Measurements from ENCODE around the gene CENPT. TPM values are rescaled to one million over a fixed set of nuclear protein-coding genes. Genes with fewer than 3 reads are reported as not detected.
A peak's percentile ranks its signal among the peaks of the same experiment; 100 is the strongest.

The CENPT gene
- total and polyA plus RNA-seq, 2 of the 8 experiments (the other 6 are each of a cell fraction or from before 2014, with no cell fraction given) = 42.4 to 53.4 TPM

DNA sequence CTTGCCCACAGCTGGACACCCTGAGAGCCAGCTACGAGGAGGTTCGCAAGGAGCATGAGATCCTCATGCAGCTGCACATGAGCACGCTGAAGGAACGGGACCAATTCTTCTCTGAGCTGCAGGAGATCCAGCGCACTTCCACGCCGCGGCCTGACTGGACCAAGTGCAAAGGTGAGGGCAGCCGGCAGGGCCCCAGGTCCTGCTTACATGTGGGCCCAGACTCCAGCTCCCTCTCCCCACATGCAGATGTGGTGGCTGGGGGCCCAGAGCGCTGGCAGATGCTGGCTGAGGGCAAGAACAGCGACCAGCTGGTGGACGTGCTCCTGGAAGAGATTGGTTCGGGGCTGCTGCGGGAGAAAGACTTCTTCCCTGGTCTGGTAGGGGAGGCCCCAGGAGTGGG lies 21.6 kb downstream of the CENPT start:
- H2BK5ac ChIP-seq (ENCODE audit: low read depth, low read length) = no peak overlapping the region; the same call in 1 of the 2 replicates
- no peak overlapping the region for H2AK5ac ChIP-seq (ENCODE audit: low read depth, low read length)
- no peak overlapping the region for H3K18ac ChIP-seq (ENCODE audit: extremely low read depth, low read length)
- no peak overlapping the region for H3K56ac ChIP-seq (replicated peaks; ENCODE audit: insufficient read length, low read depth, low read length)
- H3K23me2 ChIP-seq (ENCODE audit: low read depth, low read length) = no peaks in the 10 kb centered on the region
- H3K27me3 ChIP-seq (replicated peaks in 1 of 4; ENCODE audit: control insufficient read depth in 3 of 4, extremely low read depth in 1 of 4, insufficient read depth in 3 of 4, low read length in 3 of 4) = no peaks in the 10 kb centered on the region; a peak in 1 of 7 replicates
- H3K4me3 ChIP-seq (ENCODE audit: extremely low read depth in 1 of 4, insufficient read depth in 2 of 4, low read depth in 3 of 4, low read length in 4 of 4) = no peak overlapping the region
- H2BK15ac ChIP-seq (ENCODE audit: low read length) = no peak overlapping the region
- no peak overlapping the region for H3K4me2 ChIP-seq (ENCODE audit: insufficient read depth in 1 of 2, low read depth in 2 of 2, low read length in 2 of 2)
- POLR2A ChIA-PET (ENCODE audit: partially characterized antibody) = interaction anchor here (0.7 to 3.2 kb wide), 5 partner anchors 8 to 19 kb away, joined by 3 to 15 read pairs (median 4); no protein-coding TSS in a partner anchor
- peaks cover 9 to 25% (median 13%) of the 10 kb centered on the region in 4 experiments for H3K36me3 ChIP-seq (ENCODE audit: control insufficient read depth in 2 of 4, insufficient read depth in 4 of 4, low read length in 3 of 4)
- no peak overlapping the region for H2BK120ac ChIP-seq (replicated peaks; ENCODE audit: low read depth, low read length)
- FAIRE-seq = no peak
- no peaks in the 10 kb centered on the region for H3K79me2 ChIP-seq (ENCODE audit: control insufficient read depth in 1 of 2, insufficient read depth in 2 of 2, low read length in 2 of 2)
- no peaks in the 10 kb centered on the region for H3K9me3 ChIP-seq (ENCODE audit: insufficient read depth in 2 of 2, low read depth in 1 of 2, low read length in 1 of 2)
- H3K14ac ChIP-seq (ENCODE audit: insufficient read length) = no peak overlapping the region
- H4K5ac ChIP-seq (ENCODE audit: insufficient read length, low read depth, low read length) = no peak overlapping the region
- CTCF ChIA-PET (ENCODE audit: partially characterized antibody) = interaction anchor here (0.6 to 11.6 kb wide), 8 partner anchors 11 to 371 kb away, joined by 3 to 100 read pairs (median 4); partner anchors contain the start of gene NUTF2
- H2AFZ ChIP-seq (ENCODE audit: low read length) = no peak overlapping the region
- no peak overlapping the region for H3K4ac ChIP-seq (replicated peaks; ENCODE audit: insufficient read length, low read depth, low read length)
- H3K79me1 ChIP-seq (ENCODE audit: low read depth, low read length) = no peaks in the 10 kb centered on the region; the same call in 1 of the 2 replicates
- H2BK12ac ChIP-seq (ENCODE audit: low read depth, low read length) = no peak overlapping the region
- no peak overlapping the region for H3K9ac ChIP-seq (replicated peaks in 1 of 4; ENCODE audit: extremely low read depth in 1 of 4, low read depth in 3 of 4, low read length in 3 of 4)
- peaks cover 0 to 2% (median 0%) of the 10 kb centered on the region in 4 experiments; a peak in 3 of 7 replicates for H3K4me1 ChIP-seq (replicated peaks in 1 of 4; ENCODE audit: control insufficient read depth in 3 of 4, insufficient read depth in 4 of 4, low read length in 3 of 4)
- DNase-seq (ENCODE audit: low read depth in 1 of 2, low spot score in 2 of 2) = no peak
- 0 out of 2 replicates have a peak overlapping the region, but pooled peaks have one; percentile 72 for H2BK20ac ChIP-seq (ENCODE audit: low read length)
- WGBS, 2 experiments (ENCODE audit: extremely low coverage in 1 of 2, insufficient coverage in 1 of 2, insufficient read length in 1 of 2, insufficient replicate concordance in 2 of 2, low coverage in 1 of 2, low lambda C conversion rate in 2 of 2, missing lambda C conversion rate in 1 of 2) = 91% methylated on average over 12 of the region's 14 CpGs; no CpG with 5 or more reads in 1 of the 2 experiments
- H4K91ac ChIP-seq (replicated peaks; ENCODE audit: insufficient read length, low read length) = no peak overlapping the region
- H4K20me1 ChIP-seq (replicated peaks in 1 of 2; ENCODE audit: control insufficient read depth in 1 of 2, insufficient read depth in 2 of 2, low read length in 2 of 2) = peaks cover 3 to 4% of the 10 kb centered on the region in 2 experiments
- no peak overlapping the region for H3K23ac ChIP-seq (ENCODE audit: insufficient read length)
- H3K27ac ChIP-seq (ENCODE audit: low read depth, low read length) = no peak overlapping the region
- H4K8ac ChIP-seq (ENCODE audit: extremely low read depth, insufficient read depth, low read length) = no peak overlapping the region
- TF ChIP-seq NRF1 (IDR thresholded peaks at IDR 0.05; ENCODE audit: low read depth, low read length) = no peak
- TF ChIP-seq KDM1A (IDR thresholded peaks at IDR 0.05; ENCODE audit: borderline replicate concordance, low read length) = no peak
- TF ChIP-seq TEAD4 (IDR thresholded peaks at IDR 0.05; ENCODE audit: low read depth, low read length) = no peak
- TF ChIP-seq, protein P1, sequence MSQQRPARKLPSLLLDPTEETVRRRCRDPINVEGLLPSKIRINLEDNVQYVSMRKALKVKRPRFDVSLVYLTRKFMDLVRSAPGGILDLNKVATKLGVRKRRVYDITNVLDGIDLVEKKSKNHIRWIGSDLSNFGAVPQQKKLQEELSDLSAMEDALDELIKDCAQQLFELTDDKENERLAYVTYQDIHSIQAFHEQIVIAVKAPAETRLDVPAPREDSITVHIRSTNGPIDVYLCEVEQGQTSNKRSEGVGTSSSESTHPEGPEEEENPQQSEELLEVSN (IDR thresholded peaks at IDR 0.05) = no peak
- no peak for TF ChIP-seq FOSL1 (IDR thresholded peaks at IDR 0.05; ENCODE audit: insufficient read depth, low read depth, low read length)
- no peak for TF ChIP-seq TAF7 (optimal IDR thresholded peaks at IDR 0.05; ENCODE audit: borderline replicate concordance, low read depth, low read length)
- TF ChIP-seq HDAC6 (IDR thresholded peaks at IDR 0.05; ENCODE audit: low read depth, low read length) = no peak
- no peak for TF ChIP-seq SP4 (IDR thresholded peaks at IDR 0.05; ENCODE audit: low read length)
- TF ChIP-seq KDM5A (IDR thresholded peaks at IDR 0.05; ENCODE audit: low read length) = no peak
- TF ChIP-seq, protein P2, sequence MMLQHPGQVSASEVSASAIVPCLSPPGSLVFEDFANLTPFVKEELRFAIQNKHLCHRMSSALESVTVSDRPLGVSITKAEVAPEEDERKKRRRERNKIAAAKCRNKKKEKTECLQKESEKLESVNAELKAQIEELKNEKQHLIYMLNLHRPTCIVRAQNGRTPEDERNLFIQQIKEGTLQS (IDR thresholded peaks at IDR 0.05; ENCODE audit: insufficient read depth, low read depth, low read length) = no peak
- TF ChIP-seq CBX5 (IDR thresholded peaks at IDR 0.05; ENCODE audit: low read depth, low read length) = no peak
- TF ChIP-seq GTF2F1 (IDR thresholded peaks at IDR 0.05; ENCODE audit: borderline replicate concordance, low read depth, low read length) = no peak
- no peak for TF ChIP-seq CBX8 (IDR thresholded peaks at IDR 0.05; ENCODE audit: borderline replicate concordance, low read depth, low read length)
